Stimulated activated CD8-positive, alpha-beta memory T cell treated with anti-CD3 and anti-CD28 coated beads, Interleukin-4, amount 100 ng/mL, for 1 hour (primary cell): ENCODE measurements around the gene OGN.
"Not testable (repeated sequence)": the region's sequence is repeated elsewhere in the genome, so short reads cannot be mapped to it uniquely, and the experiment has no call there.

Source experiments
- DNase-seq, 2 donors: peaks; one replicate each; pipeline ENCODE4 v3.0.0-alpha.2; 2020; ENCODE audit warnings: low read depth in 2 of 2, low spot score in 1 of 2

OGN gene

GRCh38 chr9:92404042-92404836, at the start of gene OGN:
Gene OGN, minus strand, starts transcription at chr9:92404578. Its CDS starts 1,171 bp downstream, at chr9:92403407.
- no peak for DNase-seq

GRCh38 chr9:92446536-92446935, 42.2 kb upstream of the OGN start:
- DNase-seq, result no peak

- DNase-seq, result no peak
Measured at GRCh38 chr9:92444841-92445240, 40.5 kb upstream of the OGN start.

- no peak for DNase-seq
Measured at GRCh38 chr9:92440751-92441046, 36.3 kb upstream of the OGN start.

GRCh38 chr9:92439921-92440750, 35.8 kb upstream of the OGN start:
- DNase-seq, result no peak

GRCh38 chr9:92438900-92439526, 34.6 kb upstream of the OGN start:
- no peak for DNase-seq

GRCh38 chr9:92435263-92435662, 30.9 kb upstream of the OGN start:
- no peak for DNase-seq

GRCh38 chr9:92432972-92433548, 28.7 kb upstream of the OGN start:
- DNase-seq, result no peak

- no peak for DNase-seq
Measured at GRCh38 chr9:92432350-92432749, 28.0 kb upstream of the OGN start.

GRCh38 chr9:92429836-92430235, 25.5 kb upstream of the OGN start:
- no peak for DNase-seq

GRCh38 chr9:92426501-92427145, 22.2 kb upstream of the OGN start:
- no peak for DNase-seq

GRCh38 chr9:92425474-92425873, 21.1 kb upstream of the OGN start:
- DNase-seq, result no peak

- DNase-seq, result no peak
Measured at GRCh38 chr9:92424340-92424739, 20.0 kb upstream of the OGN start, which contains the start of gene OMD. Gene OMD, minus strand, starts transcription at chr9:92424471. Its CDS starts 6,913 bp downstream, at chr9:92417558.

- DNase-seq, result no peak
Measured at GRCh38 chr9:92423612-92424011, 19.2 kb upstream of the OGN start.

- DNase-seq, result no peak
Measured at GRCh38 chr9:92422611-92423338, 18.4 kb upstream of the OGN start.

- no peak for DNase-seq
Measured at GRCh38 chr9:92414566-92414965, 10.2 kb upstream of the OGN start.

GRCh38 chr9:92411157-92411556, 6.8 kb upstream of the OGN start:
- not testable (repeated sequence) for DNase-seq

GRCh38 chr9:92408747-92409478, 4.5 kb upstream of the OGN start:
- no peak for DNase-seq

GRCh38 chr9:92407818-92408217, 3.4 kb upstream of the OGN start:
- no peak for DNase-seq

GRCh38 chr9:92406477-92406876, 2.1 kb upstream of the OGN start:
- DNase-seq, result peak; percentile 1 to 2
